ENCODE data around the gene ERG. TPM values are rescaled to one million over a fixed set of nuclear protein-coding genes. Genes with fewer than 3 reads are reported as not detected.

ERG gene
- total RNA-seq, 1 experiment from 2014 or later, result 4.5 TPM

DNA sequence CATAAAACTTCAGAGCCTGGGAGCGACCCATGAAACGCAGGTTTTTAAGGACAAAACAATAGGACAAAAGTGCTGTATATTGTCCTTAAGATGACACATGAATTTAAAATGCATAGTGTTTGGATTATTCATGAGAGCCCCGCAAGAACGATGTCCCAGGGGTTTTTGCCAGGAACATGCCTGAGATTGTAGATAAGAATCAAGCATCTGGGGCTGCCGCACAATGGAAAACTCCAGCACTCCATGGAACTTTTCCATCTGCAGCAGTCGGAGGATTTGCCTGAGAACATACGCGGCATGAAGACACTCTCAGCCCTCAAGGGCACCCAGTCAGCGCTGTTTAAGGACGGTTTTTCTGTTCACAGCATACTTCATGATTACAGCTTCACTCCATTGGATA, 5.3 kb upstream of the ERG start:
- TF ChIP-seq ZNF671 (CRISPR knock-in tag; IDR thresholded peaks at IDR 0.05) (no peak), NR3C1 (CRISPR knock-in tag; conservative IDR thresholded peaks at IDR 0.05; ENCODE audit: low read depth) (no peak)
- Mint-ChIP-seq H3K36me3 (no peaks in the 10 kb centered on the region; the same call in 1 of the 2 replicates), H3K27me3 (ENCODE audit: low read depth) (no peaks in the 10 kb centered on the region; the same call in 1 of the 2 replicates), H3K4me3 (no peak overlapping the region), H3K9me3 (0 out of 2 replicates have a peak, but pooled peaks cover 6% of the 10 kb centered on the region), H3K27ac (no peak overlapping the region), H3K4me1 (peaks cover 54% of the 10 kb centered on the region)
- no peak for DNase-seq (ENCODE audit: low spot score)
- ATAC-seq, result no peak
- ChIA-PET CTCF (interaction anchor here (1.2 to 1.3 kb wide), 2 partner anchors 13 to 634 kb away, joined by 3 to 4 read pairs; no protein-coding TSS in a partner anchor), POLR2A (no interaction called here)

DNA sequence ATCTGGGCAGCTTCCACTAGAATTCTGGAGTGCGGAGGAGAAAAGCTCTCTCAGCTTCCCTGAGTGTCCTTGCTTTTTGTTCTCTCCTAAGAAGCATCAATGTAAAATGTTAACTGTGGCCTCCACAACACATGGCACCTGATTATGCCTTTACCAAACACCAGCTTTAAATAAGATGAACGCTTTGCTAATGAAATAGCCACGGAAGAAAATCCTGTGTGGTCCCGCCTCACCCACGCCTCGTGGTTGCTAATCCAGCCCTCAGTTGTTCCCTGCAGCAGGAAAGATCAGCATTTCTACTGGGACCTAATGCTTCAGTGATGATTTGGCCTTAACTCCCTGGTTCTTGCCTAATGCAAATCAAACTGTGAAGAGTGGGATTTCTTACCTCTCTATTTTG, 1.8 kb upstream of the ERG start:
- CTCF ChIA-PET, result interaction anchor here (0.9 kb wide), 1 partner anchor 169 kb away, joined by 3 read pairs; no protein-coding TSS in a partner anchor
- DNase-seq (ENCODE audit: low spot score), result no peak
- no peaks in the 10 kb centered on the region for H3K27me3 Mint-ChIP-seq (ENCODE audit: low read depth)
- no peak overlapping the region for H3K27ac Mint-ChIP-seq
- no peaks in the 10 kb centered on the region; the same call in 1 of the 2 replicates for H3K36me3 Mint-ChIP-seq
- ATAC-seq, result no peak
- 0 out of 2 replicates have a peak, but pooled peaks cover 6% of the 10 kb centered on the region for H3K9me3 Mint-ChIP-seq
- peaks cover 57% of the 10 kb centered on the region for H3K4me1 Mint-ChIP-seq
- H3K4me3 Mint-ChIP-seq, result no peak overlapping the region
- POLR2A ChIA-PET, result no interaction called here
- no peak for TF ChIP-seq AR (CRISPR knock-in tag; IDR thresholded peaks at IDR 0.05)
- TF ChIP-seq ELF4 (CRISPR knock-in tag; IDR thresholded peaks at IDR 0.05; ENCODE audit: low read depth), result no peak
- TF ChIP-seq NR2C2 (CRISPR knock-in tag; IDR thresholded peaks at IDR 0.05), result no peak
- TF ChIP-seq CTCF (IDR thresholded peaks at IDR 0.05), result no peak
- TF ChIP-seq ZNF317 (CRISPR knock-in tag; IDR thresholded peaks at IDR 0.05; ENCODE audit: borderline replicate concordance, low read depth), result no peak
- TF ChIP-seq, protein P1, sequence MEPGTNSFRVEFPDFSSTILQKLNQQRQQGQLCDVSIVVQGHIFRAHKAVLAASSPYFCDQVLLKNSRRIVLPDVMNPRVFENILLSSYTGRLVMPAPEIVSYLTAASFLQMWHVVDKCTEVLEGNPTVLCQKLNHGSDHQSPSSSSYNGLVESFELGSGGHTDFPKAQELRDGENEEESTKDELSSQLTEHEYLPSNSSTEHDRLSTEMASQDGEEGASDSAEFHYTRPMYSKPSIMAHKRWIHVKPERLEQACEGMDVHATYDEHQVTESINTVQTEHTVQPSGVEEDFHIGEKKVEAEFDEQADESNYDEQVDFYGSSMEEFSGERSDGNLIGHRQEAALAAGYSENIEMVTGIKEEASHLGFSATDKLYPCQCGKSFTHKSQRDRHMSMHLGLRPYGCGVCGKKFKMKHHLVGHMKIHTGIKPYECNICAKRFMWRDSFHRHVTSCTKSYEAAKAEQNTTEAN (CRISPR knock-in tag; IDR thresholded peaks at IDR 0.05), result no peak
- no peak for TF ChIP-seq JAZF1 (CRISPR knock-in tag; IDR thresholded peaks at IDR 0.05)
- TF ChIP-seq, protein P2, sequence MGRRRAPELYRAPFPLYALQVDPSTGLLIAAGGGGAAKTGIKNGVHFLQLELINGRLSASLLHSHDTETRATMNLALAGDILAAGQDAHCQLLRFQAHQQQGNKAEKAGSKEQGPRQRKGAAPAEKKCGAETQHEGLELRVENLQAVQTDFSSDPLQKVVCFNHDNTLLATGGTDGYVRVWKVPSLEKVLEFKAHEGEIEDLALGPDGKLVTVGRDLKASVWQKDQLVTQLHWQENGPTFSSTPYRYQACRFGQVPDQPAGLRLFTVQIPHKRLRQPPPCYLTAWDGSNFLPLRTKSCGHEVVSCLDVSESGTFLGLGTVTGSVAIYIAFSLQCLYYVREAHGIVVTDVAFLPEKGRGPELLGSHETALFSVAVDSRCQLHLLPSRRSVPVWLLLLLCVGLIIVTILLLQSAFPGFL (CRISPR knock-in tag; IDR thresholded peaks at IDR 0.05; ENCODE audit: borderline replicate concordance), result no peak
- TF ChIP-seq NFYB (CRISPR knock-in tag; conservative IDR thresholded peaks at IDR 0.05; ENCODE audit: low read depth), result no peak
- no peak for TF ChIP-seq CBFB (CRISPR knock-in tag; IDR thresholded peaks at IDR 0.05; ENCODE audit: low read depth)
- TF ChIP-seq, protein P3, sequence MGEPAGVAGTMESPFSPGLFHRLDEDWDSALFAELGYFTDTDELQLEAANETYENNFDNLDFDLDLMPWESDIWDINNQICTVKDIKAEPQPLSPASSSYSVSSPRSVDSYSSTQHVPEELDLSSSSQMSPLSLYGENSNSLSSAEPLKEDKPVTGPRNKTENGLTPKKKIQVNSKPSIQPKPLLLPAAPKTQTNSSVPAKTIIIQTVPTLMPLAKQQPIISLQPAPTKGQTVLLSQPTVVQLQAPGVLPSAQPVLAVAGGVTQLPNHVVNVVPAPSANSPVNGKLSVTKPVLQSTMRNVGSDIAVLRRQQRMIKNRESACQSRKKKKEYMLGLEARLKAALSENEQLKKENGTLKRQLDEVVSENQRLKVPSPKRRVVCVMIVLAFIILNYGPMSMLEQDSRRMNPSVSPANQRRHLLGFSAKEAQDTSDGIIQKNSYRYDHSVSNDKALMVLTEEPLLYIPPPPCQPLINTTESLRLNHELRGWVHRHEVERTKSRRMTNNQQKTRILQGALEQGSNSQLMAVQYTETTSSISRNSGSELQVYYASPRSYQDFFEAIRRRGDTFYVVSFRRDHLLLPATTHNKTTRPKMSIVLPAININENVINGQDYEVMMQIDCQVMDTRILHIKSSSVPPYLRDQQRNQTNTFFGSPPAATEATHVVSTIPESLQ (CRISPR knock-in tag; IDR thresholded peaks at IDR 0.05), result no peak
- no peak for TF ChIP-seq ZNF423 (CRISPR knock-in tag; IDR thresholded peaks at IDR 0.05)
- TF ChIP-seq RELA (CRISPR knock-in tag; IDR thresholded peaks at IDR 0.05; ENCODE audit: borderline replicate concordance), result no peak
- TF ChIP-seq ZNF396 (CRISPR knock-in tag; IDR thresholded peaks at IDR 0.05; ENCODE audit: borderline replicate concordance), result no peak
- TF ChIP-seq TCF7 (CRISPR knock-in tag; IDR thresholded peaks at IDR 0.05; ENCODE audit: low read depth), result no peak
- TF ChIP-seq NFE2L1 (CRISPR knock-in tag; IDR thresholded peaks at IDR 0.05), result no peak
- TF ChIP-seq, protein P4, sequence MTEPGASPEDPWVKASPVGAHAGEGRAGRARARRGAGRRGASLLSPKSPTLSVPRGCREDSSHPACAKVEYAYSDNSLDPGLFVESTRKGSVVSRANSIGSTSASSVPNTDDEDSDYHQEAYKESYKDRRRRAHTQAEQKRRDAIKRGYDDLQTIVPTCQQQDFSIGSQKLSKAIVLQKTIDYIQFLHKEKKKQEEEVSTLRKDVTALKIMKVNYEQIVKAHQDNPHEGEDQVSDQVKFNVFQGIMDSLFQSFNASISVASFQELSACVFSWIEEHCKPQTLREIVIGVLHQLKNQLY (CRISPR knock-in tag; IDR thresholded peaks at IDR 0.05), result no peak
- TF ChIP-seq GABPB1 (CRISPR knock-in tag; IDR thresholded peaks at IDR 0.05), result no peak
- TF ChIP-seq, protein P5, sequence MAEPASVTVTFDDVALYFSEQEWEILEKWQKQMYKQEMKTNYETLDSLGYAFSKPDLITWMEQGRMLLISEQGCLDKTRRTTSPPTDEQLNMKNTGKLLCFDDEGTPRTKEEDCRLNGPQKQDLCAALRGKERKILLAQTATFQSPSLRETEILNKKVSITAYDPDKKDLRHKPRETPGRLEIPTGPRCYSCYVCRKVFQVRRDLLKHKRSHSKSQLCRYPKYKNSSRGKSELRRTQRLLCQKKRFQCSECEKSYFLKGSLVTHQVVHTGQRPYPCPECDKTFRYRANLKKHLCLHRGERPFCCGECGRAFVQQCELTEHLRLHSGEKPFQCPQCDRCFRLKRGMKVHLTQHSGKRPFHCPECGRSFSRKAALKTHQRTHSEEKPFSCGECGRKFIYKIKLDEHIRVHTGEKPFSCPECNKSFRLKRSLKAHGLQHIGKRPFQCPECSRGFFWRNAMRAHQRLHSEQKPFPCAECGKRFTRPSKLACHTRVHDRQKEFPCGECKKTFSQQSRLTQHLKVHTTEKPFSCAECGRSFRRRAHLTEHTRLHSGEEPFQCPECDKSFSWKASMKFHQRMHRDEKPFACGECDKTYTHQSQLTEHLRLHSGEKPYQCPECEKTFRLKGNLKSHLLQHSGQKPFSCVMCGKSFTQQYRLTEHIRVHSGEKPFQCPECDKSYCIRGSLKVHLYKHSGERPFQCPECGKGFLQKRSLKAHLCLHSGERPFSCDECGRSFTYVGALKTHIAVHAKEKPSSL (CRISPR knock-in tag; conservative IDR thresholded peaks at IDR 0.05), result no peak

Data from WTC11 (cell line).